ENCODE data around the gene ATOH7. TPM values are rescaled to one million over a fixed set of nuclear protein-coding genes. Genes with fewer than 3 reads are reported as not detected.
"Not testable (repeated sequence)": the region's sequence is repeated elsewhere in the genome, so short reads cannot be mapped to it uniquely, and the experiment has no call there.

Gene ATOH7
- total RNA-seq, result not detected
- under 1 TPM; 0.04 to 0.10 (median 0.08) TPM for polyA plus RNA-seq
- long read RNA-seq, donor 1, result 0 reads
- long read RNA-seq, donor 2, result 0 reads

DNA sequence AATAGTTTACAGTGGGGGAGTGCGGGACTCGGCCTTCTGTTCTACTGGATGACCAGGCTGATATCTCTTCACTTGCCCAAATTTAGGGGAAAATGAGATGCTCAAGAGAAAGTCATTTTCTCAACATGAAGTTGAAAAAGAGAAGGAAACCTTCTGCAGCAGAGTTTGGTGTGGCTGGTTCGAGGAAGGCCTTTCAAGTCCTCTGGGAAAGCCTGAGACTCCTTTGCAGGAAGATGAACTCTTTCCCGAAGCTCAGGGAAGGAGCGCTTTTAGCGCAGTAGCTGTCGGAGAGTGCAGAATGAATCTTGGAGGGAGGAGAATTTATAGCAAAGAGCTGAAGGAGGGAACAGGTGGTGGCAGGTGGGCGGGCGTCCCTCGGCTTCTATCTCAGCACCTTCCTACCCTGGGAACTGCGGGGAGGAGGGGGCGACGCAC lies at the start of gene ATOH7:
Gene ATOH7 (minus strand): TSS at position 297 of the 435 bp plus-strand sequence. CDS start 436 bp downstream, outside the sequence.
- Histone ChIP-seq H3K36me3 (no peaks in the 10 kb centered on the region), H3K27ac (peak within 1 kb of the TSS in 6 of 8 donors; percentile 21 to 65 (median 56)), H3K27me3 (replicated peaks in 1 of 7) (peaks cover 0 to 39% (median 10%) of the 10 kb centered on the region in 7 donors), H3K4me1 (peaks cover 0 to 16% (median 12%) of the 10 kb centered on the region in 6 donors), H3K9me3 (no peaks in the 10 kb centered on the region), H3K4me3 (peak within 1 kb of the TSS; percentile 44 to 80 (median 54))
- intact Hi-C loops (cut with DNase I; ENCODE audit: low total_unique reads), result no loop called here
- TF ChIP-seq POLR2AphosphoS5 (IDR thresholded peaks at IDR 0.05), result no peak
- TF ChIP-seq POLR2A (IDR thresholded peaks at IDR 0.05), result no peak
- TF ChIP-seq CTCF (IDR thresholded peaks at IDR 0.05 in 8 of 11, conservative IDR thresholded peaks at IDR 0.05 in 3 of 11), result no peak
- no peak for DNase-seq
- WGBS, 5 donors, result 59 to 71% (median 64%) methylated on average over 13 of the region's 13 CpGs

- TF ChIP-seq POLR2AphosphoS5 (IDR thresholded peaks at IDR 0.05), result no peak
- no peak overlapping the region for H3K4me3 ChIP-seq
- intact Hi-C loops (cut with DNase I; ENCODE audit: low total_unique reads), result no loop called here
- no peak for DNase-seq
- no peak overlapping the region for H3K27ac ChIP-seq
- no peaks in the 10 kb centered on the region for H3K36me3 ChIP-seq
- WGBS, 5 donors, result 94 to 100% (median 95%) methylated on average over 4 of the region's 4 CpGs
- H3K4me1 ChIP-seq, result no peaks in the 10 kb centered on the region
- no peaks in the 10 kb centered on the region for H3K27me3 ChIP-seq (replicated peaks in 1 of 7)
- peaks cover 3 to 37% (median 28%) of the 10 kb centered on the region in 8 donors for H3K9me3 ChIP-seq
Observed at GRCh38 chr10:68280758-68281157, 48.8 kb upstream of the ATOH7 start.

- 96 to 99% (median 98%) methylated on average over 57 to 70 of the region's 70 CpGs for WGBS, 5 donors
- H3K36me3 ChIP-seq; DNase-seq; H3K27me3 ChIP-seq (replicated peaks in 1 of 7); H3K4me3 ChIP-seq; H3K4me1 ChIP-seq; H3K27ac ChIP-seq; intact Hi-C loops (cut with DNase I; ENCODE audit: low total_unique reads): not testable (repeated sequence)
- H3K9me3 ChIP-seq, result peaks cover 3 to 37% (median 28%) of the 10 kb centered on the region in 8 donors
Observed at GRCh38 chr10:68278906-68279753, 47.2 kb upstream of the ATOH7 start.

GRCh38 chr10:68277814-68278213 lies 45.9 kb upstream of the ATOH7 start:
- H3K36me3 ChIP-seq; H3K27me3 ChIP-seq (replicated peaks in 1 of 7); DNase-seq; H3K4me3 ChIP-seq; H3K4me1 ChIP-seq; H3K27ac ChIP-seq; intact Hi-C loops (cut with DNase I; ENCODE audit: low total_unique reads): not testable (repeated sequence)
- H3K9me3 ChIP-seq, result peaks cover 3 to 37% (median 28%) of the 10 kb centered on the region in 8 donors
- WGBS, 5 donors, result 81 to 100% (median 95%) methylated on average over 2 of the region's 2 CpGs

GRCh38 chr10:68276224-68276623 lies 44.3 kb upstream of the ATOH7 start:
- DNase-seq, result no peak
- TF ChIP-seq POLR2AphosphoS5 (IDR thresholded peaks at IDR 0.05) (no peak), CTCF (IDR thresholded peaks at IDR 0.05 in 8 of 11, conservative IDR thresholded peaks at IDR 0.05 in 3 of 11) (no peak), POLR2A (IDR thresholded peaks at IDR 0.05) (no peak)
- peaks cover 3 to 37% (median 28%) of the 10 kb centered on the region in 8 donors for H3K9me3 ChIP-seq
- H3K27ac ChIP-seq, result no peak overlapping the region
- H3K27me3 ChIP-seq (replicated peaks in 1 of 7), result no peaks in the 10 kb centered on the region
- H3K4me3 ChIP-seq, result no peak overlapping the region
- intact Hi-C loops (cut with DNase I; ENCODE audit: low total_unique reads), result no loop called here
- H3K4me1 ChIP-seq, result no peaks in the 10 kb centered on the region
- no peaks in the 10 kb centered on the region for H3K36me3 ChIP-seq
